IMR-90 (cell line): ENCODE data around the gene COL4A2.
A peak's percentile ranks its signal among the peaks of the same experiment; 100 is the strongest.

ENCODE experiments used
- CEBPB ChIP-seq: IDR thresholded peaks from 2 replicates; pipeline ENCODE4 v1.6.1; 2012; ENCODE audit warnings: low read depth, low read length, improper control_type of control experiment
- CHD1 ChIP-seq: IDR thresholded peaks from 2 replicates; pipeline ENCODE4 v1.6.1; 2012; ENCODE audit warnings: low read depth, low read length, improper control_type of control experiment
- CTCF ChIP-seq: conservative IDR thresholded peaks from 2 replicates; pipeline ENCODE4 v1.5.1; 2012; ENCODE audit warnings: mild to moderate bottlenecking, low read depth, low read length, improper control_type of control experiment
- FOS ChIP-seq: fragments of 150-350 bp; IDR thresholded peaks from 2 replicates; pipeline ENCODE4 v1.6.1; 2016; ENCODE audit warnings: low read depth, low read length
- MAFK ChIP-seq: IDR thresholded peaks from 2 replicates; pipeline ENCODE4 v1.6.1; 2012; ENCODE audit warnings: low read depth, low read length, improper control_type of control experiment
- MXI1 ChIP-seq: IDR thresholded peaks from 2 replicates; pipeline ENCODE4 v1.6.1; 2012; ENCODE audit warnings: low read depth, mild to moderate bottlenecking, low read length, moderate library complexity, borderline replicate concordance
- POLR2A ChIP-seq: IDR thresholded peaks from 2 replicates; pipeline ENCODE4 v1.6.1; 2012; ENCODE audit warnings: mild to moderate bottlenecking, low read depth, low read length
- RAD21 ChIP-seq: IDR thresholded peaks from 2 replicates; pipeline ENCODE4 v1.6.1; 2012; ENCODE audit warnings: low read length, improper control_type of control experiment
- RCOR1 ChIP-seq: IDR thresholded peaks from 2 replicates; pipeline ENCODE4 v1.6.1; 2012; ENCODE audit warnings: mild to moderate bottlenecking, low read length, improper control_type of control experiment; ENCODE audit not compliant: insufficient replicate concordance
- RFX5 ChIP-seq: IDR thresholded peaks from 2 replicates; pipeline ENCODE4 v1.8.0; 2012; ENCODE audit warnings: low read depth, mild to moderate bottlenecking, low read length, moderate library complexity
- SMC3 ChIP-seq: fragments of 150-350 bp; IDR thresholded peaks from 2 replicates; pipeline ENCODE4 v1.6.1; 2016; ENCODE audit warnings: low read depth, mild to moderate bottlenecking, antibody characterized with exemption, low read length, moderate library complexity
- USF2 ChIP-seq: fragments of 150-350 bp; IDR thresholded peaks from 2 replicates; pipeline ENCODE4 v1.6.1; 2017; ENCODE audit warnings: mild to moderate bottlenecking, antibody characterized with exemption, low read length, low read depth

GRCh38 chr13:110397436-110398115 lies 90.5 kb downstream of the COL4A2 start:
- TF ChIP-seq CTCF (no peak), MXI1 (no peak), POLR2A (peak; percentile 83), CEBPB (peak; percentile 90), RAD21 (no peak), RFX5 (no peak), SMC3 (no peak), CHD1 (peak; percentile 88), RCOR1 (no peak), FOS (peak; percentile 12; the same call in 1 of the 2 replicates), USF2 (peak; percentile 33; the same call in 1 of the 2 replicates), MAFK (no peak)
